ENCODE measurements around the gene OLFML2A.

Gene OLFML2A

DNA sequence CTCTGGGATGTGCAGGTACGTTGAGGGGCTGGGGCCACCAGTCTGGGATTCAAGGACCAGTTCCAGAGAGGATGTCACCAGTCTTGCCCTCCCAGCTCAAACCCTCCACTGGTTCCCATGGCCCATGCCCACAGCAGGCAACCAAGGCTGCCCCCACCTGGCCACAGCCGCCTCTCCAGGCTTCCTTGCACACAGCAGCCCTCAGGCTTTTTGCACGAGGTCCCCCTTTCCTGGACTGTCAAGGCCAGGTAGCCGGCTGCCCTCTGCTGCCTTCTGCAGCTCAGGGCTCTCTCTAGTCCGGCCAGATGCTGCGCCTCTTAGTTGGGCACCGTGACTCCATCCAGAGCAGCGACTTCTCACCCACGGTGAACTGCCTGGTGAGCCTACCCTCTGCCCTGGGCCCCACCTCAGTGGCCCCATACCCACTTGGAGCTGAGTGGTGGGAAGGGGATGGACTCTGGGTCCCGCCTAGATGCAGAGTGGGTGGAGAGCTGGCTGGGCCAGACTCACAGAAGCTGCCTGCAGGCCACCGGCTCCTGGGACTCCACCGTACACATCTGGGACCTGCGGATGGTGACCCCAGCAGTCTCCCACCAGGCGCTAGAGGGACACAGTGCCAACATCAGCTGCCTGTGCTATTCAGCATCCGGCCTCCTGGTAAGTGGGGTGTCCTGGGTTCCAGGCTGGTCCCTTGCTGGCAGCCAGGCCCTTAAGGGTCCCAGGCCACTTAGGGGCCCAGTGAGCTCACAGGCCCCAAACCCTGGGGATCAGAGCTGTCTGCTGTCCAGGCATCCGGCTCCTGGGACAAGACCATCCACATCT, 79.2 kb downstream of the OLFML2A start:
- DNase-seq = no peak

DNA sequence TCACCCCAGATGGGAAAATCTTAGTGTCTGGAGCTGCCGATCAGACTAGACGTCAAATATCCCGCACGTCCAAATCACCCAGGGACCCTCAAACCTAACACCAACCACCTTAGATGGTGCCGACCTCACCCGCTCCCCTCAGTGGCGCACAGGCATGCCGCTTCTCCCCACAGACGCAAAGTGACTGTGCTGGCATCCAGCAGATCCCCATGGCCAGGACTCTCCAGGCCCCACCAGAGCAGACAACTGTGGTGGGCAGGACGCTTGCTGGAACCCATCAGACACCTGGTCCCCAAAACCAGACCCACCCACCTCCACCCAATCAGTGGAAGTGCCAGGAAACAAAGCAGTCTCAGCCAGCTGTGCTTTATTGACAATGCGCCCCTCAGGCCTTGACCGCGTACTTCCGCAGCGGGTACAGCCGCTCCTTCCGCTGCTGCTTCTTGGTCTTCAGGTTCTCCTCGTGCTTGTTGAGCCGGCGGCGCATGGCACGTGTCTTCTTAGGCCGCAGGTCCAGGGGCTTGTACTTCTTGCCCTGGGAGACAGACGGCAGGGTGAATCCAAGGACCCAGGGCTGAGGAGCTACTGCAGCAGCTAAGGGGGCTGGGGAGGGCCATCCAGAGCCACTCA, 80.7 kb downstream of the OLFML2A start:
- no peak for DNase-seq

DNA sequence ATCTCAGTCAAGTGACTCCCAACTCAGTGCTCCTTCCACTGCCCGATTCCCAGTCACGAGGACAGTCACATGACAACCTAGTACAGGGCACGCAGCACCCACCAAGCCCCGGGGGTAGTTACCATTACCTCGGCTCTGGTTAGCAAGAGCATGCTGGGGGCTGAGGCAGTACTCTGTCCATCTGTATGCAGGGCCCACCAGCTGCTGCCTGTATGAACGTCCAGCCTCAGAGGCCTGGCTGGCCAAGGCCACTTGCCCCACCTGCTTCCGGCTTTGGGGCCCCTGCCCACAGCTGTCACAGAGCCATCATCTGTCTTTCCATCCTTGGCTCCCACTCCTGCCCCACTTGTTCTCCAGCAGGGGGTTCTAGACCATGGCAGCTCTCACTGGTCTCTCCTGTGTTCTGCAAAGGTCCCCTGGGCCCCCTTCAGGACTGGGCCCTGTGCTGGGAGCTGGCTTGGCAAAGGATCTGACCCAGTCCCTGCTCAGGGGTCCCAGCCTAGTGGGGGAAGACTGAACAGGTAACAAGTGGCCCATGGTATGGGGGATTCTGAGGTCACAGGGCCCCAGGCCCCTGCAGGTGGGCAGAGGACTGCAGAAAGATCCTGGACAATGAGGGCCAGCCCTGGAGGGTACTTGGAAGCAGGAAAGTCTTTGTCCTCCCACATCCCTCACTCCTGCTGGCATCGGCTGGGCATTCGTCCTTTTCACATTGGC, 81.6 kb downstream of the OLFML2A start:
- no peak for DNase-seq

DNA sequence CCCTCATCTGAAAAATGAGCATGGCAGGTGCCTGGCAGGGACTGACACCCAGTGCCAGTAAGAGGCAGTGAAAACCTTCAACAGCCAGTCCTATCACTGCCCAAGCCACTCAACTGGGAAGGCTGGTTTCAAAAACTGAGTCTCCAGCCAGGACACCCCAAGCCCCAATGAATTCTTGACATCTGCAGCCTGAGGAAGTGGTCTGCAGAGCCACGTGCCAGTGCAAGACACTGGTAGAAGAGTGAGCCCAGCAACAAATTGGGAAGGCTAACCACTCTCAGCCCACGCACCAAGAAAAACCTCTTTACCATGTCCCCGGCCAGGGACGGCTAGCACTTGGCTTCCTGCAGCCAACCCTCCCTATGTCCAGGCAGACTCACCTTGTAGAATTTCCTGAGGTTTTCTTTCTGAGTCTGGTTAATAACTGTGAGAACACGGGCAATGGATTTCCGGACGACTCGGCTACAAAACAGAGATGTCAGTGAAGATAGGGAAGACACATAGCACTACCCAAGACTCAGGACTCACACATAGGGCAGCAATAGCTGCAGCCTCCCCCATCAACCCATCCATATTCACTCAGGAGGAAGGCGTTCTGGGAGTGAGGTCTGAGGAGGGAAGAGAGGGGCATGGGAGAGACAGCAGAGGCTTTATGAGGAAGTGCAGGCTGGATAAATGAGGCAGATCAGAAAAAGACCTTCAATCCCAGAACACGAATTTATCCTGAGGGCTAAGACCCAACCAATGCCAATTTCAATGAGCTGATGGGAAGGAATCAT, 83.1 kb downstream of the OLFML2A start:
- no peak for DNase-seq

DNA sequence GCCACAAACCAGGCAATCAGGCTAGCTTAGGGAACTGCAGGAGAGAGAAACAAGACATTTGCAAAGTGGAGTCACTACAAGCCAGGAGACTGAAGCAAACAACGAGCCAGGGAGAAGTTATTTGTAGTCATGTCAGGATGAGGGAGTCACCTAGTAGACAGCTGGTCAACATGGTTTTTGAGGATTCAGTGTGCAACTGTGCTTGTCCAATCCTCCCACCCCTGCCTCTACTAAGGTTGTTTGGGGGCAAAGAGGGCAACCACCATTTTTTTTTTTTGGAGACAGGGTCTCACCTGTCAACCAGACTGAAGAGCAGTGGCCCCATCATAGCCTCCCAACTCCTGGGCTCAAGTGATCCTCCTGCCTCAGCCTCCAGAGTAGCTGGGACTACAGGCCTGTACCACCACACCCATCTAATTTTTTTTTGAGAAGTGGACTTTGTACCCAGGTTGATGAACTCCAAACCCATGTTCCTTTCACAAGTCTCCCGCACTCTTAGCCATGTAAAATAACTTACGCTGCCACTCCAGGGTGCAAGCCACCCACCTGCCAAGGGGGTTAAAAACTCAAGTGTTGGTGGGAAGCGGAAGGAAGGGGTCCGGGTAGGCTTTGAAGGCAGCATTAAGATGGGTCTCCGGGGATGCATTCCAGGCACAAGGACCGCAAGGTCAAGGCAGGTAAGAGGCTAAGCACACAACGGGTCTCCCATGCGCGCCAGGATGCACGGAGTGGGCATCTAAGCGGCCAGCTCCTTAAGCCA, 83.8 kb downstream of the OLFML2A start:
- no peak for DNase-seq

DNA sequence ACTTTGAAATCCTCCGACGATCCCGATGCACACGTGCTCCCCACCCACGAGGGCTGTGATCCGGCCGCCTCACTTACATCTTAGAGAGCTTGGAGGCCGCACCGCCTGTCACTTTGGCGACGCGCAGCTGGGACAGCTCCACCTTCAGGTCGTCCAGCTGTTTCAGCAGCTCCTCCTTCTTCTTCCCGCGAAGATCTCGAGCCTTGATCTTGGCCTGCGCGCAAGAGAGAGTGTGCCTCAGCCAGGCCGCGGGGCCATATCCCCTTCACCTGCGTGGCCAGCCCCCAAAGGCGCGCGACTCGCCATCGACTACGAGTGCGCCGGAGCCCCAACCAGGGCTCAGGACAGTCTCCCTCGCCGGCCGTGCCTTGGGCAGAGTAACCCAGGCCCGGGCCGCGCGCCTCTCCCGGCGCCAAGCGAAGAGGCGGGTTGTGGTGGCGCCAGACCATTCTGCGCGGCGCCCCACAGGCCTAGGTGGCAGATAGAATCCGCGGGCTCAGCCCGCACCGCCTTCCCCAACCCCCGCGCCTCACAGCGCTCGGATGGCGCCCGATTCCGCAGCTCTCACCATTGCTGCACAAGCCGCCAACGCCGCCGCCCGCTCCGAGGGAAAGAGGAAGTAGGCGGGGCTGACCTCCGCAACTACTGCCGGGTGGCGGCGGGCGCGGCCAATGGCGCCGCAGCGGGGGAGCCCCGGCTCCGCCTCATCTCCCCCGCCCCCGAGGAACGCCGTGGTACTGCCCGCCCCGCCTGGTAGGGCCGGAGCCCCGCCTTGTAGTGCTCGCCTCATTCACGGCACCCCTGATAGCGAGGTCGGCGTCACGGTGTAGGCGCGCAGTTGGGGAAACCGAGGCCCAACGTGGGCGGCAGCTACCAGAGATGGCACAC, 84.7 kb downstream of the OLFML2A start, which contains the start of the genes ARPC5L and RPL35:
Gene ARPC5L (plus strand): TSS at position 789 of the 888 bp plus-strand sequence. CDS start 7,161 bp downstream, outside the sequence.
Gene RPL35 (minus strand): TSS at position 616 of the 888 bp plus-strand sequence. CDS start 45 bp downstream, at position 571.
- peak; percentile 98 for DNase-seq

DNA sequence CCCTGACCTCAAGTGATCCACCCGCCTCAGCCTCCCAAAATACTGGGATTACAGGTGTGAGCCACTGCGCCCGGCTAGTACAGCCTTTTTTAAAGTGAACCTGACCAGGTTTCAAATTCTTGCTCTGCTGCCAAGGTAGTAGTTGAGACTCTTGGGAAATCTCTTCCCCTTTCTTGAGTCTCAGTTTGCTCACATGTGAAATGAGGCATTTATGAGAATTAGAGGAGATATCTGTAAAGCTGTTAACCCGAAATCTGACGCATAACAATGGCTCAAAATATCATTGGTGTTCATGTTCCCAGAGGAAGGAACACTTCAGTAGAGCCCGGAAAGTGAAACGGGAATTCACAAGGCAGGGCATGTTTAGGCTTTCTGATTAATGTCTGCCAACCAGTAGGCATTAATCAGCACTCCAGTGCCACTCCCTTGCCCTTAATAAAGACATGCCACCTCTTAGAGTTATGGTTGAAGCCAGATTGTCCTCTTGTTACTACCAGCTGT, 86.5 kb downstream of the OLFML2A start:
- peak; percentile 66 for DNase-seq

Measured in suppressor macrophage treated with lipopolysaccharide for 4 hours (primary cell).